Keratinocyte (primary cell): Measurements from ENCODE around the gene SH2B3. TPM values are rescaled to one million over a fixed set of nuclear protein-coding genes. Genes with fewer than 3 reads are reported as not detected.

ENCODE experiments used
- DNase-seq: peaks from one replicate; pipeline ENCODE4 v3.0.0-alpha.2; 2011; ENCODE audit warnings: low read depth, missing footprints, low spot score
- FAIRE-seq: peaks from 2 replicates; lab custom pipeline; 2011; peaks lifted over from hg19 to GRCh38; lab: Jason Lieb, UNC
- H2AFZ ChIP-seq: 2 replicates; pipeline ENCODE4 v1.6.0; 2012; ENCODE audit warnings: low read length, control low read depth, inconsistent platforms; ENCODE audit not compliant: control insufficient read depth
- H3K27ac ChIP-seq: 2 replicates; pipeline ENCODE4 v1.5.1; 2011; ENCODE audit warnings: low read length; ENCODE audit not compliant: control insufficient read depth, insufficient read depth
- H3K27me3 ChIP-seq: 3 replicates; pipeline ENCODE4 v1.6.0; 2011; ENCODE audit warnings: low read length; ENCODE audit not compliant: control insufficient read depth, insufficient read depth; ENCODE audit errors: extremely low read depth
- H3K36me3 ChIP-seq, 2 experiments: 2 replicates in 1 of 2; 3 replicates in 1 of 2; pipeline ENCODE4 v1.5.1; 2011; ENCODE audit warnings: low read length in 2 of 2, mild to moderate bottlenecking in 1 of 2; ENCODE audit not compliant: control insufficient read depth in 2 of 2, insufficient read depth in 2 of 2; ENCODE audit errors: extremely low read depth in 1 of 2
- H3K4me1 ChIP-seq: 3 replicates; pipeline ENCODE4 v1.5.1; 2011; ENCODE audit warnings: low read length; ENCODE audit not compliant: control insufficient read depth, insufficient read depth; ENCODE audit errors: extremely low read depth
- H3K4me2 ChIP-seq: 3 replicates; pipeline ENCODE4 v1.6.0; 2011; ENCODE audit warnings: low read depth, low read length; ENCODE audit not compliant: control insufficient read depth, insufficient read depth; ENCODE audit errors: extremely low read depth
- H3K4me3 ChIP-seq, 3 experiments: fragments of 200-600 bp in 1 of 3; sonication (generic) in 1 of 3; 2 replicates in 2 of 3; 3 replicates in 1 of 3; pipeline ENCODE4 v1.5.1; 2011 to 2016; ENCODE audit warnings: low read length in 3 of 3, mild to moderate bottlenecking in 3 of 3, control low read depth in 2 of 3, inconsistent platforms in 1 of 3, low read depth in 1 of 3, mixed read lengths in 1 of 3, mixed run types in 1 of 3, moderate library complexity in 1 of 3; ENCODE audit not compliant: control insufficient read depth in 2 of 3, insufficient read depth in 2 of 3; ENCODE audit errors: extremely low read depth in 1 of 3
- H3K79me2 ChIP-seq: 2 replicates; pipeline ENCODE4 v1.6.0; 2012; ENCODE audit warnings: low read length; ENCODE audit not compliant: control insufficient read depth, insufficient read depth
- H3K9ac ChIP-seq: 3 replicates; pipeline ENCODE4 v1.6.0; 2011; ENCODE audit warnings: low read length; ENCODE audit not compliant: control insufficient read depth, insufficient read depth; ENCODE audit errors: extremely low read depth
- H3K9me1 ChIP-seq: 3 replicates; pipeline ENCODE4 v1.6.0; 2011; ENCODE audit warnings: low read length; ENCODE audit not compliant: control insufficient read depth, insufficient read depth; ENCODE audit errors: extremely low read depth
- H3K9me3 ChIP-seq: 2 replicates; pipeline ENCODE4 v1.5.1; 2012; ENCODE audit warnings: low read depth, low read length; ENCODE audit not compliant: control insufficient read depth
- H4K20me1 ChIP-seq: 3 replicates; pipeline ENCODE4 v1.6.0; 2011; ENCODE audit warnings: low read length; ENCODE audit not compliant: control insufficient read depth, insufficient read depth; ENCODE audit errors: extremely low read depth
- CTCF ChIP-seq, 3 experiments: IDR thresholded peaks in 1 of 3; conservative IDR thresholded peaks in 1 of 3; optimal IDR thresholded peaks in 1 of 3; 2 replicates in 2 of 3; 3 replicates in 1 of 3; pipeline versions ENCODE3 to v1.5.1; 2011; ENCODE audit warnings: low read length in 3 of 3, mild to moderate bottlenecking in 3 of 3, moderate library complexity in 2 of 3, control low read depth in 1 of 3, inconsistent platforms in 1 of 3; ENCODE audit not compliant: insufficient read depth in 2 of 3; ENCODE audit errors: extremely low read depth in 1 of 3
- EZH2 ChIP-seq: IDR thresholded peaks from one replicate; pipeline ENCODE4 v1.6.1; 2012; ENCODE audit warnings: inconsistent platforms, mild to moderate bottlenecking, low read length, moderate library complexity
- dilution Hi-C: fragments of 300-500 bp; cut with MboI; formaldehyde crosslinking; loops from one replicate; pipeline ENCODE4 v1.7.0; 2020; ENCODE audit warnings: low sequenced_read_pairs; ENCODE audit not compliant: extremely low pct_ligation_motif_present
- polyA plus RNA-seq, 5 experiments: library from polyadenylated mRNA; depleted of rRNA in 3 of 5; stranded (reverse) in 3 of 5; stranded (forward) in 1 of 5; unstranded in 1 of 5; fragments of >200 nt; gene quantifications; 1 replicate in 1 of 5; 2 replicates in 3 of 5; 3 replicates in 1 of 5; pipeline versions ENCODE4 v1.2.1 to v1.2.3, GENCODE V29; 2011 to 2012; ENCODE audit warnings: missing spikeins in 2 of 5, low read depth in 1 of 5, low replicate concordance in 1 of 5

SH2B3 gene
- polyA plus RNA-seq, 1 donor (not counting 4 experiments of a cell fraction or from before 2014, with no cell fraction given), result 7.7 TPM

GRCh38 chr12:111436266-111436665 lies 30.5 kb downstream of the SH2B3 start:
- H3K27ac ChIP-seq, result no peak overlapping the region
- H3K9me1 ChIP-seq, result peaks cover 2% of the 10 kb centered on the region
- no peaks in the 10 kb centered on the region for H3K36me3 ChIP-seq
- no peaks in the 10 kb centered on the region for H3K27me3 ChIP-seq
- DNase-seq (no peak), FAIRE-seq (no peak)
- peaks cover 49% of the 10 kb centered on the region for H3K79me2 ChIP-seq
- peaks cover 30% of the 10 kb centered on the region for H3K4me1 ChIP-seq
- no peak overlapping the region for H3K9ac ChIP-seq
- no peak overlapping the region for H2AFZ ChIP-seq
- no peak overlapping the region for H3K4me3 ChIP-seq
- dilution Hi-C loops, result no loop called here
- TF ChIP-seq EZH2 (no peak), CTCF (optimal IDR thresholded peaks at IDR 0.05 in 1 of 3, IDR thresholded peaks at IDR 0.05 in 1 of 3, conservative IDR thresholded peaks at IDR 0.05 in 1 of 3; ENCODE audit: extremely low read depth in 1 of 3, insufficient read depth in 2 of 3, low read length in 3 of 3) (no peak)
- H3K9me3 ChIP-seq, result no peaks in the 10 kb centered on the region
- no peak overlapping the region for H3K4me2 ChIP-seq
- H4K20me1 ChIP-seq, result no peaks in the 10 kb centered on the region

DNA sequence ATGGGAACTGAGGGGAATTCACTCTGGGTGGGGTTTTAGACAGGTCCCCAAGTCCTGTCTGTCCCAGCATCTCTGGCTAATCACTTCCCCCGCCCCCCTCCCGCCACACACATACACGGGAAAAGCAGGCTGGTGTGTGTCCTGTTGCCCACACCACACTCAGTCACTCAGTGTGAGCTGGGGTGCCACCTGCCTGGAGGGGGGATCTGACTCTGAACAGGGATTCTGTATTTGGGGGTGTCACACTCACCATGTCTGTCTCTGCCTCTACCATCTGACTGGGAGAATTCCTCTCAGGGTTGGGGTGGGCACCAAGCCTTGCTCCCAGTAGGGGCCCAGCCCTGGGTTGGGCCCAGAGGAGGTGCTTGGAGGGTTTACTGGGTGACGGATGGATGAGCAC lies 31.1 kb downstream of the SH2B3 start:
- peaks cover 52% of the 10 kb centered on the region for H3K79me2 ChIP-seq
- H3K4me1 ChIP-seq, result peaks cover 28% of the 10 kb centered on the region
- H4K20me1 ChIP-seq, result no peaks in the 10 kb centered on the region

More for the DNA sequence above, 31.1 kb downstream of the SH2B3 start:
- no peak for FAIRE-seq
- Histone ChIP-seq H3K4me3 (no peak overlapping the region), H3K9me1 (peaks cover 2% of the 10 kb centered on the region), H3K27me3 (no peaks in the 10 kb centered on the region), H3K9me3 (no peaks in the 10 kb centered on the region), H2AFZ (no peak overlapping the region), H3K4me2 (no peak overlapping the region), H3K9ac (no peak overlapping the region), H3K27ac (no peak overlapping the region), H3K36me3 (no peaks in the 10 kb centered on the region)
- no peak for DNase-seq
- TF ChIP-seq CTCF (optimal IDR thresholded peaks at IDR 0.05 in 1 of 3, IDR thresholded peaks at IDR 0.05 in 1 of 3, conservative IDR thresholded peaks at IDR 0.05 in 1 of 3; ENCODE audit: extremely low read depth in 1 of 3, insufficient read depth in 2 of 3, low read length in 3 of 3) (no peak), EZH2 (no peak)
- dilution Hi-C loops, result no loop called here
